Measurements from ENCODE around the gene CFAP300.

DNA sequence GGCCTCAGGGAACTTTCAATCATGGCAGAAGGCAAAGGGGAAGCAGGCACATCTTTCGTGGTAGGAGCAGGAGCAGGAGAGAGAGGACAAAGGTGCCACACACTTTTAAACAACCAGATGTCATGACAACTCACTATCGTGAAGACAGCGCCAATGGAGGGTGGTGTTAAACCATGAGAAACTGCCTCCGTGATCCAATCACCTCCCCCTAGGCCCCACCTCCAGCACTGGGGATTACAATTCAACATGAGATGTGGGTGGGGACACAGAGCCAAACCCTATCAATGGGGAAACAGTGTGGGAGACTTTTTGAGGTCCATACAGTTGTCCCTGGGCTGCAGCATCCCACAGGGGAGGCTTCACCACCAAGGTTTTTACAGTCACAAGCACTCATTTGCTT lies 41.9 kb upstream of the CFAP300 start:
- TF ChIP-seq POLR2AphosphoS5 (IDR thresholded peaks at IDR 0.05; ENCODE audit: low read depth, low read length) = no peak
- TF ChIP-seq POLR2A (IDR thresholded peaks at IDR 0.05; ENCODE audit: low read depth, low read length) = no peak

Measured in GM12892 (cell line).